Neural progenitor cell (in vitro differentiated cells): ENCODE results near the gene TSEN54. TPM values are rescaled to one million over a fixed set of nuclear protein-coding genes. Genes with fewer than 3 reads are reported as not detected.

ENCODE experiments used
- DNase-seq: peaks from one replicate; pipeline ENCODE4 v3.0.0-alpha.2; 2016; ENCODE audit warnings: low spot score
- H2AFZ ChIP-seq: fragments of 200-600 bp; sonication (generic); replicated peaks from 2 replicates; pipeline ENCODE4 v1.6.1; 2016; ENCODE audit warnings: antibody characterized with exemption
- H3F3A ChIP-seq: fragments of 200-600 bp; sonication (generic); 2 replicates; pipeline ENCODE4 v1.6.1; 2016; ENCODE audit warnings: antibody characterized with exemption, low read depth
- H3K27ac ChIP-seq: fragments of 200-600 bp; sonication (generic); 2 replicates; pipeline ENCODE4 v1.5.1; 2016; ENCODE audit warnings: mild to moderate bottlenecking
- H3K27me3 ChIP-seq: fragments of 200-600 bp; sonication (generic); 2 replicates; pipeline ENCODE4 v1.6.1; 2016; ENCODE audit warnings: mild to moderate bottlenecking, moderate library complexity
- H3K36me3 ChIP-seq: fragments of 200-600 bp; sonication (generic); 2 replicates; pipeline ENCODE4 v1.5.1; 2016
- H3K4me1 ChIP-seq: fragments of 200-600 bp; sonication (generic); 2 replicates; pipeline ENCODE4 v1.6.1; 2016; ENCODE audit warnings: mixed run types
- H3K4me2 ChIP-seq: fragments of 200-600 bp; sonication (generic); 2 replicates; pipeline ENCODE4 v1.6.1; 2016
- H3K4me3 ChIP-seq: fragments of 200-600 bp; sonication (generic); 2 replicates; pipeline ENCODE4 v1.5.1; 2016
- H3K79me2 ChIP-seq: fragments of 200-600 bp; sonication (generic); 2 replicates; pipeline ENCODE4 v1.6.1; 2016; ENCODE audit warnings: low read depth
- H3K9ac ChIP-seq: fragments of 200-600 bp; sonication (generic); 2 replicates; pipeline ENCODE4 v1.6.1; 2016
- H3K9me3 ChIP-seq: fragments of 200-600 bp; sonication (generic); 2 replicates; pipeline ENCODE4 v1.5.1; 2016; ENCODE audit warnings: low read depth
- H4K20me1 ChIP-seq: fragments of 200-600 bp; sonication (generic); 2 replicates; pipeline ENCODE4 v1.6.1; 2016; ENCODE audit warnings: low read depth
- H3K27ac Mint-ChIP-seq: 3 replicates; pipeline ENCODE4 v1.8.0; 2021; ENCODE audit warnings: mixed read lengths
- H3K27me3 Mint-ChIP-seq: 2 replicates; pipeline ENCODE4 v1.8.0; 2022; ENCODE audit warnings: low read depth, mild to moderate bottlenecking, inconsistent platforms, moderate library complexity, mixed read lengths; ENCODE audit not compliant: insufficient read depth
- H3K36me3 Mint-ChIP-seq: 3 replicates; pipeline ENCODE4 v1.8.0; 2021; ENCODE audit warnings: mixed read lengths
- H3K4me1 Mint-ChIP-seq: 3 replicates; pipeline ENCODE4 v1.8.0; 2021; ENCODE audit warnings: mixed read lengths
- H3K4me3 Mint-ChIP-seq: 3 replicates; pipeline ENCODE4 v1.8.0; 2021; ENCODE audit warnings: mild to moderate bottlenecking, moderate library complexity, mixed read lengths
- H3K9me3 Mint-ChIP-seq: 3 replicates; pipeline ENCODE4 v1.8.0; 2020; ENCODE audit warnings: mixed read lengths
- EZH2 ChIP-seq: fragments of 200-600 bp; sonication (generic); IDR thresholded peaks from 2 replicates; pipeline ENCODE4 v1.6.1; 2017; ENCODE audit warnings: antibody characterized with exemption, mild to moderate bottlenecking, moderate library complexity
- EZH2phosphoT487 ChIP-seq: fragments of 200-600 bp; sonication (generic); IDR thresholded peaks from 2 replicates; pipeline ENCODE4 v1.6.1; 2017; ENCODE audit warnings: antibody characterized with exemption
- total RNA-seq: library from RNA; depleted of rRNA; stranded (reverse); fragments of >200 nt; gene quantifications from 2 replicates; pipeline ENCODE4 v1.2.3, GENCODE V29; 2015; ENCODE audit warnings: low replicate concordance
- TF ChIP-seq, protein P1 (sequence below): fragments of 200-600 bp; sonication (generic); IDR thresholded peaks from 2 replicates; pipeline ENCODE4 v1.5.1; 2017; ENCODE audit warnings: antibody characterized with exemption, mild to moderate bottlenecking

The TSEN54 gene
- total RNA-seq, 1 donor from 2014 or later, result 20.5 TPM

DNA sequence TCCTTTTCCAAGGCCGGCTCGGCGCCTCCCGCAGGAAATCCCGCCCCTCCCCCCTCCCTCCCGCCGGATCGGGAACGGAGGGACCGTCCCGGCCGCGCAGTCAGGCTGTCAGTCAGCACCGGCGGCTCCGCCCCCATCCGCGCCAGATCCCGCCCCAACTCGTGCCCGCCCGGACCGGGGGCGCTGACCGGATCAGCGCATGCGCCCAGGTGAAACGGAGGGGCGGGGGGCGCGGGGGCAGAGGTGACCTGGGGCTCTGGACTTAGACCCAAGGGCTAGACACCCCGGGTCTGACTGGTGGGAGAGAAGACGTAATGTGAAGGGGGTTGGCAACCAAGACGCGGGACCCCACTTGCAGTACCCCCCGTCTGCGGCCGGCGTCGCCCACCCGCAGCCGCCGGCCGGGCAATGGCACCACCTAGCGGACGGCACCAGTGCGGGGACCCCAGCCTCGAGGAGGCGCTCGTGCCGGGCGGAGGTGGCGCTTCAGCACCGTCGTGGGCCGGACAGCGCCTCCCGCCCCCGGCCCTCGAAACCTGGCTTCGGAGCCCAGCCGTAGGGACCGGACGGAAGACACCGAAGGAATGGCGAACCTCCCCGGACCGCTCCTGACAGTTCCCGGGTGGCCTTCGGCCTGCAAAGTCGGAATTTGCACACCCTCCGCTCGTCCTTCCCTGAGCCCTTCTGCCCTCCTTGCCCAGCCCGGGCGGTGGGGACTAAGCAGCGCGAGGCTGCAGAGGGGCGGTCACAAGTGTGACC lies 653 bp upstream of the TSEN54 start, which contains the start of gene CASKIN2:
TSS of gene CASKIN2 (minus strand) at position 42 of the 759 bp plus-strand sequence. CDS start 1,733 bp downstream, outside the sequence.
- Histone ChIP-seq H2AFZ (peak within 1 kb of the TSS; percentile 84), H3K9ac (peak within 1 kb of the TSS; percentile 60), H3K4me3 (peak within 1 kb of the TSS; percentile 87), H3K4me1 (no peaks in the 10 kb centered on the region), H3K79me2 (peaks cover 18% of the 10 kb centered on the region), H4K20me1 (peaks cover 47% of the 10 kb centered on the region), H3K9me3 (no peaks in the 10 kb centered on the region), H3K36me3 (no peaks in the 10 kb centered on the region), H3F3A (peaks cover 7% of the 10 kb centered on the region), H3K4me2 (peak within 1 kb of the TSS; percentile 92), H3K27me3 (no peaks in the 10 kb centered on the region), H3K27ac (no peak within 1 kb of the TSS)
- Mint-ChIP-seq H3K27me3 (peaks cover 3% of the 10 kb centered on the region), H3K36me3 (peaks cover 13% of the 10 kb centered on the region), H3K4me3 (peak within 1 kb of the TSS; percentile 89), H3K4me1 (peaks cover 33% of the 10 kb centered on the region), H3K27ac (no peak within 1 kb of the TSS), H3K9me3 (no peaks in the 10 kb centered on the region)
- TF ChIP-seq, protein P1, sequence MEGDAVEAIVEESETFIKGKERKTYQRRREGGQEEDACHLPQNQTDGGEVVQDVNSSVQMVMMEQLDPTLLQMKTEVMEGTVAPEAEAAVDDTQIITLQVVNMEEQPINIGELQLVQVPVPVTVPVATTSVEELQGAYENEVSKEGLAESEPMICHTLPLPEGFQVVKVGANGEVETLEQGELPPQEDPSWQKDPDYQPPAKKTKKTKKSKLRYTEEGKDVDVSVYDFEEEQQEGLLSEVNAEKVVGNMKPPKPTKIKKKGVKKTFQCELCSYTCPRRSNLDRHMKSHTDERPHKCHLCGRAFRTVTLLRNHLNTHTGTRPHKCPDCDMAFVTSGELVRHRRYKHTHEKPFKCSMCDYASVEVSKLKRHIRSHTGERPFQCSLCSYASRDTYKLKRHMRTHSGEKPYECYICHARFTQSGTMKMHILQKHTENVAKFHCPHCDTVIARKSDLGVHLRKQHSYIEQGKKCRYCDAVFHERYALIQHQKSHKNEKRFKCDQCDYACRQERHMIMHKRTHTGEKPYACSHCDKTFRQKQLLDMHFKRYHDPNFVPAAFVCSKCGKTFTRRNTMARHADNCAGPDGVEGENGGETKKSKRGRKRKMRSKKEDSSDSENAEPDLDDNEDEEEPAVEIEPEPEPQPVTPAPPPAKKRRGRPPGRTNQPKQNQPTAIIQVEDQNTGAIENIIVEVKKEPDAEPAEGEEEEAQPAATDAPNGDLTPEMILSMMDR, result peak; percentile 99
- no peak for TF ChIP-seq EZH2phosphoT487
- DNase-seq, result peak; percentile 97

DNA sequence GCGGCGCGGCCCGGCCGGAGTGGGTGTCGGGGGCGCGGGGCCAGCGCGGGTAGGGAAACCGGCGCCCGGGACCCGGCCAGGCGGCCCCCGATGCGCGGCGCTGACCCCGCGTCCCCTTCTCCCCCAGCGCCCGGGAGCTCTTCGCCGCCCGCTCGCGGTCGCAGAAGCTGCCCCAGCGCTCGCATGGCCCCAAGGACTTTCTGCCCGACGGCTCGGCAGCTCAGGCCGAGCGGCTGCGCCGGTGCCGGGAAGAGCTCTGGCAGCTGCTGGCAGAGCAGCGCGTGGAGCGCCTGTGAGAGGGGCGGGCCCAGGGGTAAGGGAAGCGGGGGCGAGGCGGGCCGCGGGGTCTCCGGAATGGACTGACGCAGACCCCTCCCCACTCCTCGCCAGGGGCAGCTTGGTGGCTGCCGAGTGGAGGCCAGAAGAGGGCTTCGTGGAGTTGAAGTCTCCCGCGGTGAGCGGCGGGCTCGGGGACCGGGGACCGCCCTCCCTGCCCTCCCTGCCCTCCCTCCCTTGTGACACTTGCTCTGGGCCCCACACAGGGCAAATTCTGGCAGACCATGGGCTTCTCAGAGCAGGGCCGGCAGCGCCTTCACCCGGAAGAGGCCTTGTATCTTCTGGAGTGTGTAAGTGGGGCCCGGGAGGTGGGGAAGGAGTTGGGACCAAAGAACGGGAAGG lies 430 bp downstream of the TSEN54 start:
- Histone ChIP-seq H3K36me3 (no peaks in the 10 kb centered on the region), H3K9me3 (no peaks in the 10 kb centered on the region), H4K20me1 (peaks cover 40% of the 10 kb centered on the region), H3K79me2 (peaks cover 18% of the 10 kb centered on the region), H3K4me1 (no peaks in the 10 kb centered on the region), H2AFZ (peak overlapping the region; percentile 69), H3K4me3 (peak overlapping the region; percentile 87), H3K27ac (no peak overlapping the region), H3K27me3 (no peaks in the 10 kb centered on the region), H3K9ac (no peak overlapping the region), H3F3A (peaks cover 7% of the 10 kb centered on the region), H3K4me2 (peak overlapping the region; percentile 89)
- TF ChIP-seq EZH2phosphoT487 (no peak), EZH2 (no peak)
- TF ChIP-seq, protein P1, result no peak
- H3K27me3 Mint-ChIP-seq, result peaks cover 3% of the 10 kb centered on the region
- H3K4me3 Mint-ChIP-seq, result peak overlapping the region; percentile 88
- no peak overlapping the region for H3K27ac Mint-ChIP-seq
- peaks cover 13% of the 10 kb centered on the region for H3K36me3 Mint-ChIP-seq
- DNase-seq, result peak; percentile 82
- no peaks in the 10 kb centered on the region for H3K9me3 Mint-ChIP-seq
- peaks cover 33% of the 10 kb centered on the region for H3K4me1 Mint-ChIP-seq

DNA sequence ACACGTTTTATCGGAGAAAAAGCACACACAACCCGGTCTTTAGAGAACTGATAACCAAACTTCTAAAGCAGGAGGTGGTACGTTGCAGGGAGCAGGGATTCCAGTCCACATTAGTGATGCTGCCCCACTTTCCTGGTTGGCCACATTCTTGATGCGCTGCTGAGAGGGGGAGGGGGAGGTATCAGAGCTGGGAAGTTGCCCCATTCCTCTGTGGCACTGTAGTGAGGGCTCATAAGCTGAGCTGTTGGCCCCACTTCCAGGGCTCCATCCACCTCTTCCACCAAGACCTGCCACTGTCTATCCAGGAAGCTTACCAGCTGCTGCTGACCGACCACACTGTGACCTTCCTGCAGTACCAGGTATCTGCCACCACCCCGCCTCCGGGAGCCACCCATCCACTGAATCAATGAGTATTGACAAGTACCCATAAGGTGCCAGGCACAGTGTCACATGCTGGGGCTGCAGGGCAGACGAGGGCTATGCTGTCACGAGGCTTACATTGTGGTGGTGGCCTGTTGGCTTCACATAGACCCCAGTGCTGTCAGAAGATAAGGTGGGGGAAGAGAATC lies 1.1 kb downstream of the TSEN54 start:
- Histone ChIP-seq H3K79me2 (peaks cover 18% of the 10 kb centered on the region), H3K36me3 (no peaks in the 10 kb centered on the region), H3K27ac (no peak overlapping the region), H3K27me3 (no peaks in the 10 kb centered on the region), H3K4me3 (peak overlapping the region; percentile 87), H3K4me1 (no peaks in the 10 kb centered on the region), H4K20me1 (peaks cover 38% of the 10 kb centered on the region), H3F3A (peaks cover 7% of the 10 kb centered on the region), H3K9ac (no peak overlapping the region), H2AFZ (no peak overlapping the region), H3K4me2 (peak overlapping the region; percentile 89), H3K9me3 (no peaks in the 10 kb centered on the region)
- no peak for TF ChIP-seq EZH2phosphoT487
- TF ChIP-seq, protein P1, result peak; percentile 13
- H3K36me3 Mint-ChIP-seq, result peaks cover 15% of the 10 kb centered on the region
- H3K27ac Mint-ChIP-seq, result no peak overlapping the region
- peak; percentile 33 for DNase-seq
- peak overlapping the region; percentile 88 for H3K4me3 Mint-ChIP-seq
- peaks cover 3% of the 10 kb centered on the region for H3K27me3 Mint-ChIP-seq
- H3K4me1 Mint-ChIP-seq, result peaks cover 27% of the 10 kb centered on the region
- no peaks in the 10 kb centered on the region for H3K9me3 Mint-ChIP-seq
